A204.1 (cell line): ENCODE data around the gene TEKT5.
"Not testable (repeated sequence)": the region's sequence is repeated elsewhere in the genome, so short reads cannot be mapped to it uniquely, and the experiment has no call there.

Experiments
- FAIRE-seq: peaks from 2 replicates; lab custom pipeline; 2012; peaks lifted over from hg19 to GRCh38; lab: Jason Lieb, UNC

The TEKT5 gene

DNA sequence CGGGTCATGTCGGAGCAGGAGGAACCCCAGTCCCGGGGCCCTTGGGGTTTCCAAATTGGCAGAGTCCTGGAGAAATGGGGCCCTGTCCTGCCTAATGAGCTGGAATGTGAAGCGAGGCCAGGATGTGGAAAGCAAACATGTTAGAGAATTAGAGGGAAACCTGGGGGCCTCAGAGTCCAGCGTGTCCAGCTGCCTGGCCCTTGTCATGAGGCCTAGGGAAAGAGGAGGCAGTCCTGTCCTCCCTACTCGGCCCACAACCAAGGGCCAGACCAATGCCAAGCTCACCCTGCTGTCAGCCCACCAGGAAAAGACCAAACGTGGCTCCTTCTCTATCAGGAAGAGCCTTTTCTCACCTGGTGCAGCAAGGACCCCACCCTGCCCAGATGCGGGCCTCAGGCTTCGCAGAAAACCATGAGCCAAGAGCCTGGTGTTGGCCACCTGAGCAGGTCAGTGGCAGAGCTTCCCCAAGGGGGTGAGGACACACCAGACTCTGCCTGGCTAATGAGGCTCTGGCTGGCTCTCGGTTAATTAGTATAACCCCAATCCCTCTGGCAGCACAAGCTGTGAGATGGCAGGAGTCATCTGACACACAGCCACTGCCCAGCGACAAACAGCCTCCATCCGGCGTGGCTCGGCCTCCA is 10.1 kb downstream of the TEKT5 start:
- FAIRE-seq = no peak

DNA sequence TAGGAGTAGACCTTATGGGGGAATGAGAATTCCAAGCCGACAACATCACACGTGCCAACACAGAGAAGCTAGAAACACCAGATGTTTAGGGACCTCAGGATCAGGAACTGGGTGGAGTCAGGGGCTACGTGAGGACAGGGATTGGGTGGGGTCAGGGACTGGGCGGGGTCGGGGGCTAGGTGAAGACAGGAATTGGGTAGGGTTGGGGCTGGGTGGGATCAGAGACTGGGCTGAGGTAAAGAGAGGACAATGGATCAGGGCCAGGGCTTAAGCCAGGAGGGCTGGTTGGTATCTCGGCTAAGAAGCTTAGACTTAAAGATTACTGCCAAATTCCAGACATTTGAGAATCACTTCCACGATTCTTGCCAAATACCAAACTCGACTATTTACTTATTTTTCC is 11.6 kb downstream of the TEKT5 start:
- no peak for FAIRE-seq

DNA sequence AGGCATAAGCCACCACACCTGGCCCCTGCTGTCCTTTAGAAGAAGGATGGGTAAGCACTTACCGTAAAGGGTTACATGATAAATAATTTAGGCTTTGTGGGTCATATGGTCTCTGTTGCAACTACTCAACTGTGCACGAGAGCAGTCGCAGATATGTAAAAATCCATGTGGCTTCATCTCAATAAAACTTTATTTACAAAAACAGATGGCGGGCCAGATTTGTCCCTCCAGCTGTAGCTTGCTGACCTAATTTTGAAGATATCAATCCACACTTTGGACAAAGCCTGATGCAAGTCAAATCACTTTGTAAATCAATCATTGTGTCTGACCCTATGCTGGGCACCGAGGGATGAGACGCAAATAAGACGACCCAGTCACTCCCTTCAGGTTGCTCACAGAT is 12.1 kb downstream of the TEKT5 start:
- FAIRE-seq = no peak

DNA sequence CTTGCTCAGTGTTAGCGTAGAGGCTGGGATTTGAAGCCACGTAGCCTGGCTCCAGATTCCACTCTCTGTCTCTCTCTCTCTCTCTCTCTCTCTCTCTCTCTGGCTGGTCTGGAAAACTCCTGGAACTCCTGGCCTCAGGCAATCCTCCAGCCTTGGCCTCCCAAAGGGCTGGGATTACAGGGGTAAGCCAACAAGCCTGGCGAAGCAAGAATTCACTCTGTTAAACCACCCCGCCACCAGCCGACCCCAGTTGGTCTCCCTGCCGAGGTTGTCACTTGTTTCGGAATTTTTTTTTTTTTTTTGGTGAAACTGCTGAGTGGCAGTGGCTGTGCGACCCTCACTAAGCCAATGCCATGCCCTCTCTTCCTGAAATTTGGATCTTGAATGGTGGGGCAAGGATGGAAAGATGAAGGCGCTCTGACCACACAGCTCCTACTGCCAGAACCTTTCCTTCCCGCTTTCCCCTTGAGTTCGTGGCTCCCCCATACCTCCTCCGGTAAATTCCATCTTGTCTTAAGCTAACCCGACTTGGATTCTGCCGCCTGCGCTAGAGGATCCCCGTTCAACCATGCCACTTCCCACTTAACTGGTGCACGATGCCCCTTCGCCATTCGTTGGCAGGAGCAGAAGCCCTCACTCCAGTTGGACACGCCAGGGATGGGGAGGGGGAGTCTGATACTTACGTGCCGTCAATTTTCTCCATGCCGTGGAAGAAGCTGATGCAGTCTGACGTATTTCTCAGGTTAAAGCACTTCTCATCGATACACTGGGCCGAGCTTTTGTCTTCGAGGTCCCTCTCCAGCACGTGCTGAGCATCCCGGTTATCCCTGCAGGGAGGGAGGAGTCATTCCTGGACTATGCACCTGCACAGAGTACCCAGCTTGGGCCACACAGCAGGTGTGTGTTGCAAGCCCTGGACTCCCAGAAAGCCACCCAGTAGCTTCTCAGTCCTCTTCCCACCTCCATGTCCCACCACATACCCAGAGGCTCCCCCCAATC is 13.1 kb downstream of the TEKT5 start:
- no peak for FAIRE-seq

DNA sequence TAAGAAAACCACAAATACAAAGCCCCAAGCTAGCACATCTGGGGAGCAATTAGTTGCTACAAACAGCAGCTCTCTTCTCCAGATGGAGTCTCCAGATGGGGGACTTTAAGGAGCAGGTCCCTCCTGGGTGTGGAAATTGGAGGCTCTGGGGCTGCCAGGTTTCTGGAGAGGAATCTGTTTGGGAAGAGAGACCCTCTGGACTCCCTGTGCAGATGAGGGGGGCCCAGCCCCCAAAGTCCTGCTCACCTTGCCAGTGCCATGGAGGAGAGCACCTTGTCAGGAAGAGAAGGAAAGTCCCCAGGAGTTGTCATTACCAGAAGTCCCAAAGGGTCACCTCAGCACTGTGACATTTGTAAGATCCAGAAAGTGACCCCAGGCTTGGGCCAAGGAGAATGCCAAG is 14.8 kb downstream of the TEKT5 start:
- no peak for FAIRE-seq

GRCh38 chr16:10679441-10679840 is 15.3 kb downstream of the TEKT5 start:
- FAIRE-seq = not testable (repeated sequence)

DNA sequence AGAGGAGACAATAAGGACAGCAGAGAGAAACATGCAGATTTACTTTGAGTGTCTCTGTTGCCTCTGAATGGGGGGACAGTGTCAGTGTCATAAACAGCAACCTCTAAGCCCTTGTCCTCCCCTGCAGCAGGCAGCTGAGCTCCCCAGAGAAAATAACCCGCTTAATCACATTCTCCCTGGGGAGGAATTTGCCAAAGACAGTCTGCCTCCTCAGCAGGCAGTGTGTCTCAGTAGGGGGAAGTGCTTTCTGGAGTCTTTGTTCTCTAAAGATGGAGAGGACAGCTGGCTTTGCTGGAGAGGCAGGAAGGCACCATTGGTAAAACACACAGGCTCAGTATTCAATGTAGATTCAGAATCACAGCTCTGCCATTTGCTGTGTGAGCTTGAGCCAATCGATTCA is 16.1 kb downstream of the TEKT5 start:
- FAIRE-seq = no peak

- no peak for FAIRE-seq
Measured at GRCh38 chr16:10676284-10676683, 18.4 kb downstream of the TEKT5 start.

- no peak for FAIRE-seq
Measured at GRCh38 chr16:10675861-10676260, 18.9 kb downstream of the TEKT5 start.

DNA sequence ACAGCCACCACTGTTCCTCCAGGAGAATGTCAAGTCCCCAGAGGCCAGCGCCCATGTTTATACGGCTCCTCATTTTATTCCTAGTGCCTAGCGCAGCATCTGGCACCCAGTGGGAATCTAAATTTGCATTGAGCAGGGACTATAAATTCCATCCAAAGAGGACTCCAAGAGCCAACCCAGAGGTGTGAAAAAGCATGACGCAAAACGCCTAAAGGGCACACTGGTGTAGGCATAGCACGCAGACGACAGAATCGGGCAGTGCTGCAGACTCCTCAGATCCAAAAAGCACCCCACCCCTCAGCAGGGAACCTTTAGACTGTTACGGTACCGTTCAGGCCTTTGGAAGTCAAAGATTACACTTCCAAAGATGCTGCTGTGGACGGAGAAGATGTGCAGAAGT is 19.5 kb downstream of the TEKT5 start:
- FAIRE-seq = no peak

DNA sequence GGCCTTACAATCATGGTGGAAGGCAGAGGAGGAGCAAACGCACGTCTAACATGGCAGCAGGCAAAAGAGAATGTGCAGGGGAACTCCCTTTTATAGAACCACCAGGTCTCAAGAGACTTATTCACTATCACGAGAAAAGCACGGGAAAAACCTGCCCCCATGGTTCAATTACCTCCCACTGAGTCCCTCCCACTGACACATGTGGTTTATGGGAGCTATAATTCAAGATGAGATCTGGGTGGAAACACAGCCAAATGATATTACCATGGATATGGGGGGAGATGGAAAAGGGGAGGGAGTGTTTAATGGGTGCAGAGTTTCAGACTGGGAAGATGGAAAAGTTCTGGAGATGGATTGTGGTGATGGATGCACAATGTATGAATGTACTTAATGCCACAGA is 23.0 kb downstream of the TEKT5 start:
- no peak for FAIRE-seq

DNA sequence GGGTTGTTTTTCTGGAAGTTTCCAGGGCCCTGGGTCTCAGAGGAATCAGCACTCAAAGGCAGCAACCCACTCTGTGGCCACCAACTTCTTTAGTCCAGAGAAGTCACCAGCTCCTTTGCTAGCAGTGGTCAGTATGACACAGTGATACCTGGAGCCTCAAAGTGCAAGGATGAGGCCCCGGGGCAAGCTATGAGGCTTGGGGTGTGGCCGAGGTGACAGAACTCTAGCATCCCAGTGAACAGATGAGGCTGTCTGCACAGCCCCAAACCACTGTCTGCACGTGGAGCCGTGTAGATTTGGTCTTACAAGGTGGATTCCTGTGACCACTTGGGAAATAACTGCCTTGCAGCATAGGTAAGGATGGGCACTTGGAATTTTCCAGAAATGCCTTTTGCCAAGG is 24.9 kb downstream of the TEKT5 start:
- FAIRE-seq = no peak

DNA sequence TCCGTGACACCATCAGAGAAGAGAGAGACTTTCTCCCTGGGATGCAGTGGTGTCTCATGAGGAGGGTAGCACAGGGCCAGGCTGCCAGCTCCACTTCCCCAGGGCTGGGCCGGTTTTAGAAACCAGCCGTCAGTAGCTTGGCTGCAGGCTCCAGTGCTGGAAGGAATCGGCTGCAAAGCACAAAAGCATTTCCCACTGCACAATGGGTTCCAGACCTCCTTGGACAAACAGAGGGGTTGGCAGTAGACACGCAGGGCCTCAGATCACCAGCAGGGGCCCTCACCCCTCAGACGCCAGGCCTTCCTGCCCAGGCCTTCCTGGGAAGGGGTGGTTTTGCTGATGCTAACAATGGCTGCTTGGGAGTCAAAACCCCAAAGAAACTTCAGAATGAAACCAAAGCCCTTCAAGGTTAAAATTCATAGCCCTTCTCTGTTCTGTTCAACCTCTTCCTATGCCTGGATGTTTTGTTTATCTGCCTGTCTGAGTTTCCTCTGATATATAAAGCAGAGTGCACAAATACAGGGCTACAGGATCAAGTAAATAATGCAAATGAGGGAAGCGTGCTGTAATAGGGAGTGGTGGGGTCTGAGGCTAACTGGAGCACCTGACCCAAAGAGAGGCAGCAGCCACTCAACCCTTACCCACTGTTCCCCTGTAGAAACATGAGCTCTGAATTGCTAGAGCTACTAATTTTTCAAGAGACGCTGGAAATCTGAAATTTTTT is 26.2 kb downstream of the TEKT5 start:
- no peak for FAIRE-seq

GRCh38 chr16:10667239-10667638 is 27.5 kb downstream of the TEKT5 start:
- no peak for FAIRE-seq

GRCh38 chr16:10666291-10666690 is 28.4 kb downstream of the TEKT5 start:
- FAIRE-seq = no peak

- no peak for FAIRE-seq
Measured at GRCh38 chr16:10665166-10665565, 29.6 kb downstream of the TEKT5 start.

GRCh38 chr16:10664720-10665126 is 30.0 kb downstream of the TEKT5 start:
- FAIRE-seq = no peak

DNA sequence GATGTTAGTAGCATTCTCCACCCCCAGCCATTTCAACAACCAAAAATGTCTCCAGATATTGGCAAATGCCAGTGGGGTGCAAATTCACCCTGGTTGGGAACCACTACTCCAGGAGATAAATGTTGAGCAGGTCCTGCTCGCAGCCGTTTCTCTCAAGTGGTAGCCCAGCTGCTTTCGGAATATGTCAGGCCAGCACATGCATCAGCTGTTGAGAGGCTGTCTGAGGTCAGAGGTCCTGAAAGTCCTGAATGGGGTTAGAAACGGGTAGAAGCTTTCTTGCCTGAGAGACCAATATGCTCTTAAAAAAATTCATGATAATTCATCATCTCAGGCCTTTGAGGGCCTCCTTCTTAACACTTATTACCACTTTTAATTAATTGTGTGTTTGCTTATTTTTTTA is 31.0 kb downstream of the TEKT5 start:
- FAIRE-seq = no peak

DNA sequence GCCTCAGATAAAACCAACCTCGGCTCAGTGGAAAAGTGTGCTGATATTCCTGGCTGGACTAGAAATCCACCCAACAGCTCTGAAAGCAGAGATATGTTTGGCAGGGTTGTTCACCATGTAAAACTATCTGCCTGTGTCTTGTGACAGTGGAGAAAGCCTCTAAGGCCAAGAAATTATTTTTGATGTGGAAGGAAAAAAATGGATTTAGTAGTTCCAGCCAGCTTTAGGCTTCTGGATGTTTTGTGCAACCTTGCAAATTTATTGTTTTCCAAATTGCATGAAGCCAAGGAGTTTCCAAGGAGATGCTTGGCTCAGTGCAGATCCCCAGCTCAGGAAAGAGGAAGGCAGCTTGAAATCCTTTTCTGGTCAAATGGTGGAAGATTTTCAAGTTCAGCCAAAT is 31.6 kb downstream of the TEKT5 start:
- FAIRE-seq = no peak

GRCh38 chr16:10662212-10662611 is 32.5 kb downstream of the TEKT5 start:
- FAIRE-seq = no peak

- no peak for FAIRE-seq
Measured at GRCh38 chr16:10661737-10662136, 33.0 kb downstream of the TEKT5 start.

GRCh38 chr16:10660950-10661635 is 33.6 kb downstream of the TEKT5 start:
- no peak for FAIRE-seq
